T-cell (primary cell): Measurements from ENCODE around the gene MCF2L. TPM values are rescaled to one million over a fixed set of nuclear protein-coding genes. Genes with fewer than 3 reads are reported as not detected.

Source experiments
- ATAC-seq, 4 experiments: fragments of 200-7000 bp in 3 of 4; fragments of 150-1000 bp in 1 of 4; cut with Tn5 transposase; replicated peaks in 1 of 4; 1 replicate in 3 of 4; 2 replicates in 1 of 4; pipeline ENCODE4 v1.10.0; 2021; ENCODE audit warnings: moderate library complexity in 3 of 4, mild to moderate bottlenecking in 2 of 4, moderate number of reproducible peaks in 1 of 4
- CTCF ChIA-PET, 2 donors: fragments of 300-600 bp; sonication (Branson Sonifier 250); formaldehyde crosslinking; loops; one replicate each; lab custom pipeline; 2022; ENCODE audit warnings: antibody characterized with exemption in 2 of 2; lab: Charles Lee
- POLR2A ChIA-PET, 2 donors: fragments of 300-600 bp; sonication (Branson Sonifier 250); formaldehyde crosslinking; loops; one replicate each; lab custom pipeline; 2022; ENCODE audit warnings: antibody characterized with exemption in 2 of 2; lab: Charles Lee
- DNase-seq, 35 experiments: peaks; one replicate each; pipeline versions ENCODE4 v3.0.0 to v3.0.0-alpha.2; 2013 to 2023
- H3K27ac ChIP-seq: one replicate; pipeline ENCODE4 v1.5.1; 2013; ENCODE audit warnings: low read length
- H3K27me3 ChIP-seq, 2 experiments: replicated peaks in 1 of 2; 1 replicate in 1 of 2; 2 replicates in 1 of 2; pipeline versions ENCODE4 v1.6.1 to v1.7.0; 2013; ENCODE audit warnings: low read length in 1 of 2, mixed read lengths in 1 of 2; ENCODE audit not compliant: control insufficient read depth in 2 of 2, insufficient read depth in 2 of 2; ENCODE audit errors: extremely low read depth in 1 of 2
- H3K36me3 ChIP-seq, 2 donors: 1 replicate in 1 of 2; 2 replicates in 1 of 2; pipeline versions ENCODE4 v1.6.1 to v1.7.0; 2013; ENCODE audit warnings: low read length in 1 of 2; ENCODE audit not compliant: control insufficient read depth in 2 of 2, insufficient read depth in 1 of 2; ENCODE audit errors: extremely low read depth in 1 of 2
- H3K4me1 ChIP-seq, 2 experiments: 1 replicate in 1 of 2; 2 replicates in 1 of 2; pipeline versions ENCODE4 v1.6.1 to v1.7.0; 2013; ENCODE audit warnings: low read length in 2 of 2, mixed read lengths in 1 of 2; ENCODE audit not compliant: insufficient read depth in 2 of 2, control insufficient read depth in 1 of 2; ENCODE audit errors: extremely low read depth in 1 of 2
- H3K4me3 ChIP-seq, 2 donors: 1 replicate in 1 of 2; 2 replicates in 1 of 2; pipeline versions ENCODE4 v1.5.1 to v1.7.0; 2013; ENCODE audit warnings: mild to moderate bottlenecking in 2 of 2, low read length in 1 of 2, moderate library complexity in 1 of 2; ENCODE audit not compliant: control insufficient read depth in 1 of 2; ENCODE audit errors: extremely low read depth in 1 of 2
- H3K9me3 ChIP-seq: 2 replicates; pipeline ENCODE4 v1.7.0; 2013
- H3K27ac Mint-ChIP-seq, 2 donors: one replicate each; pipeline ENCODE4 v1.8.0; 2020 to 2021; ENCODE audit warnings: mild to moderate bottlenecking in 2 of 2, mixed read lengths in 2 of 2
- H3K27me3 Mint-ChIP-seq, 2 donors: one replicate each; pipeline ENCODE4 v1.8.0; 2021 to 2022; ENCODE audit warnings: mixed read lengths in 2 of 2
- H3K36me3 Mint-ChIP-seq: one replicate; pipeline ENCODE4 v1.8.0; 2021; ENCODE audit warnings: mixed read lengths
- H3K4me1 Mint-ChIP-seq, 3 donors: one replicate each; pipeline ENCODE4 v1.8.0; 2020 to 2022; ENCODE audit warnings: mixed read lengths in 3 of 3, mild to moderate bottlenecking in 1 of 3
- H3K4me3 Mint-ChIP-seq, 3 donors: one replicate each; pipeline ENCODE4 v1.8.0; 2020 to 2022; ENCODE audit warnings: mild to moderate bottlenecking in 3 of 3, mixed read lengths in 3 of 3, moderate library complexity in 3 of 3
- H3K9me3 Mint-ChIP-seq, 3 donors: one replicate each; pipeline ENCODE4 v1.8.0; 2020 to 2022; ENCODE audit warnings: mixed read lengths in 3 of 3
- WGBS: methylation state at CpG from one replicate; pipeline ENCODE4 v1.1.5; 2013; ENCODE audit warnings: missing lambda C conversion rate; ENCODE audit not compliant: insufficient coverage; 5-methylcytosine and 5-hydroxymethylcytosine counted together
- total RNA-seq, 35 experiments: library from RNA in 6 of 35; stranded (reverse) in 6 of 35; fragments of 120-200 nt in 1 of 35; gene quantifications; one replicate each; pipeline versions ENCODE4 v1.2.1 to v1.2.4 and lab custom pipeline; 2013 to 2026

The MCF2L gene
- total RNA-seq, 5 donors from 2014 or later (not counting 1 experiment from before 2014, with no cell fraction given) = 18.2 to 30.0 (median 24.7) TPM

GRCh38 chr13:113008851-113009250 is 39.8 kb downstream of the MCF2L start:
- H3K36me3 Mint-ChIP-seq = peaks cover 6% of the 10 kb centered on the region
- H3K9me3 Mint-ChIP-seq = no peaks in the 10 kb centered on the region
- no peak overlapping the region for H3K27ac ChIP-seq
- H3K36me3 ChIP-seq = peaks cover 0 to 2% of the 10 kb centered on the region in 2 donors
- ATAC-seq (no peak), DNase-seq (no peak)
- H3K4me1 ChIP-seq = peaks cover 0 to 19% of the 10 kb centered on the region in 2 experiments
- WGBS = 97% methylated on average over 28 of the region's 33 CpGs
- H3K4me3 ChIP-seq = no peak overlapping the region
- no peak overlapping the region for H3K27ac Mint-ChIP-seq
- POLR2A ChIA-PET = no interaction called here
- no peak overlapping the region for H3K4me3 Mint-ChIP-seq
- no peaks in the 10 kb centered on the region for H3K9me3 ChIP-seq
- CTCF ChIA-PET = no interaction called here
- H3K27me3 Mint-ChIP-seq = no peaks in the 10 kb centered on the region
- peaks cover 0 to 3% of the 10 kb centered on the region in 2 experiments for H3K27me3 ChIP-seq
- H3K4me1 Mint-ChIP-seq = peaks cover 15 to 19% (median 16%) of the 10 kb centered on the region in 3 donors

GRCh38 chr13:113009743-113010509 is 40.9 kb downstream of the MCF2L start:
- Mint-ChIP-seq H3K9me3 (no peaks in the 10 kb centered on the region), H3K36me3 (no peaks in the 10 kb centered on the region), H3K4me1 (peaks cover 15 to 16% (median 16%) of the 10 kb centered on the region in 3 donors), H3K4me3 (no peak overlapping the region), H3K27ac (no peak overlapping the region), H3K27me3 (no peaks in the 10 kb centered on the region)
- POLR2A ChIA-PET = no interaction called here
- H3K4me3 ChIP-seq = no peak overlapping the region
- no peaks in the 10 kb centered on the region for H3K9me3 ChIP-seq
- H3K36me3 ChIP-seq = peaks cover 0 to 2% of the 10 kb centered on the region in 2 donors
- WGBS = 73% methylated on average over 7 of the region's 17 CpGs
- no peak for DNase-seq
- no peak for ATAC-seq
- H3K4me1 ChIP-seq = peaks cover 0 to 19% of the 10 kb centered on the region in 2 experiments
- peaks cover 0 to 3% of the 10 kb centered on the region in 2 experiments for H3K27me3 ChIP-seq
- no peak overlapping the region for H3K27ac ChIP-seq
- CTCF ChIA-PET = no interaction called here

GRCh38 chr13:113010510-113010865 is 41.5 kb downstream of the MCF2L start:
- ChIA-PET POLR2A (no interaction called here), CTCF (no interaction called here)
- peaks cover 0 to 2% of the 10 kb centered on the region in 2 donors for H3K36me3 ChIP-seq
- H3K9me3 ChIP-seq = no peaks in the 10 kb centered on the region
- Mint-ChIP-seq H3K4me3 (no peak overlapping the region), H3K4me1 (peaks cover 11 to 13% (median 13%) of the 10 kb centered on the region in 3 donors), H3K27ac (no peak overlapping the region), H3K9me3 (no peaks in the 10 kb centered on the region), H3K36me3 (no peaks in the 10 kb centered on the region), H3K27me3 (no peaks in the 10 kb centered on the region)
- peaks cover 0 to 18% of the 10 kb centered on the region in 2 experiments for H3K4me1 ChIP-seq
- peaks cover 0 to 3% of the 10 kb centered on the region in 2 experiments for H3K27me3 ChIP-seq
- ATAC-seq (no peak), DNase-seq (no peak)
- H3K27ac ChIP-seq = no peak overlapping the region
- no peak overlapping the region for H3K4me3 ChIP-seq
- WGBS = 59% methylated on average over 6 of the region's 12 CpGs

DNA sequence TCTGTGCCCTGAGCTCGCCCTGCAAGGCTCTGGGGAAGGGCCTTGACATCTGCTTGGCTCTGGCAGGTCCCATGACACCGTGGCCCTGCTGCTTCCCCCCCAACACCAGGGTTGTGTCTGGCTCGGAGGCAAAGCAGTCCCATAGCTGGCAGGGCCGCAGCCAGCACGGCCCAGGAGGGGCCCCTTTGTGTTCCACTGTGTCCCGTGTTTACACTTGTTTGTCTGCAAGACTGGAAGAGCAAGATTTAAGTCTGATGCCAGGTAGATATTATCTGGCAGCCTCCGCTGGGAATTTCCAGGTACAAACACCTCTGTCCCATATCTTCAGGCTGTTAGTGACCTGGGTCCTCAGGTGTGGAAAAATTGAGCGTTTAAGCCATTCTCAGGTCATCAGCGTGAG is 44.3 kb downstream of the MCF2L start:
- Histone ChIP-seq H3K9me3 (no peaks in the 10 kb centered on the region), H3K27ac (no peak overlapping the region), H3K36me3 (peaks cover 0 to 2% of the 10 kb centered on the region in 2 donors), H3K4me1 (no peaks in the 10 kb centered on the region), H3K27me3 (peaks cover 0 to 3% of the 10 kb centered on the region in 2 experiments), H3K4me3 (no peak overlapping the region)
- DNase-seq = no peak
- peaks cover 4 to 8% (median 7%) of the 10 kb centered on the region in 3 donors for H3K4me1 Mint-ChIP-seq
- H3K4me3 Mint-ChIP-seq = no peak overlapping the region
- H3K9me3 Mint-ChIP-seq = no peaks in the 10 kb centered on the region
- ATAC-seq = no peak
- 97% methylated on average over 7 of the region's 9 CpGs for WGBS
- H3K27ac Mint-ChIP-seq = no peak overlapping the region
- ChIA-PET CTCF (no interaction called here), POLR2A (no interaction called here)
- no peaks in the 10 kb centered on the region for H3K27me3 Mint-ChIP-seq
- peaks cover 15% of the 10 kb centered on the region for H3K36me3 Mint-ChIP-seq

DNA sequence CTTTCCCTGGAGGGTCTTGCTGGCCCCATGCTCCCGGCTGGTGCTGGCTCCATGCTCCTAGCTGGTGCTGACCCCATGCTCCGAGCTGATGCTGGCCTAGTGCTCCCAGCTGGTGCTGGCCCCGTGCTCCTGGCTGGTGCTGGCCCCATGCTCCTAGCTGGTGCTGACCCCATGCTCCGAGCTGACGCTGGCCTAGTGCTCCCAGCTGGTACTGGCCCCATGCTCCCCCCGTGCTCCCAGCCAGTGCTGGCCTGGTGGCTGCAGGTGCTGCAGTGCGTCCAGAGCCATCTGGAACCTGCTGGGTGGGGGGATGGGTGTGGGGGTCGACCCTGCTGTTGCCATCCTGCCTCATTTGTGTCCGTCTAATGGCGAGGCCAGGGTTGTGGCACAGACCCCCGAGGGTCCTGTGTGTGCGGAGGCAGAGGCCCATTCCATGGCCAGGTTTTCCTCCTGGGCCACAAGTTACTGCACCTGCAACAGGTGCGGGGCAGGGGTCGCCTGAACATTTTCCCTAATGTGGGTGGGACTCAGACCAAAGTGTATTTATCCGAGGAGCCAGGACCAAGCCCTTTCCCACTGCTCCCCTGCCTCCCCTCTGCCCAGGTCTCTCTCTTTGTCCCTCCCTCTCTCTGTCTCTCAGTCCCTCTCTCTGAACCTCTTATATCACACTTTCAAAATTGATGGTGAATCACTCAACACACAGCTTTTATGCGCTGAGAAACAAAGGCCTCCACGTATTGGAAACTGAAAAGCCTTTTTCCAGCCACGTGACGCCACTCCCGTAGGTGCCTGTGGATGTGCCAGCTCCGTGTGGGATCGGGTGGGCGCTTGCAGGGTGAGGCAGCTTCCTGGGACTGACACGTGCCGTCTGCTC is 45.1 kb downstream of the MCF2L start:
- Histone ChIP-seq H3K4me3 (no peak overlapping the region), H3K9me3 (no peaks in the 10 kb centered on the region), H3K4me1 (no peaks in the 10 kb centered on the region), H3K27ac (no peak overlapping the region), H3K36me3 (peaks cover 0 to 2% of the 10 kb centered on the region in 2 donors), H3K27me3 (peaks cover 0 to 3% of the 10 kb centered on the region in 2 experiments)
- Mint-ChIP-seq H3K27ac (no peak overlapping the region), H3K36me3 (peaks cover 17% of the 10 kb centered on the region), H3K27me3 (no peaks in the 10 kb centered on the region), H3K4me3 (no peak overlapping the region), H3K9me3 (no peaks in the 10 kb centered on the region), H3K4me1 (peaks cover 4 to 8% (median 7%) of the 10 kb centered on the region in 3 donors)
- CTCF ChIA-PET = no interaction called here
- 85% methylated on average over 25 of the region's 25 CpGs for WGBS
- DNase-seq (no peak), ATAC-seq (no peak)
- POLR2A ChIA-PET = no interaction called here
